Uterus (tissue), 4 donors: ENCODE measurements around the gene NEURL1. TPM values are rescaled to one million over a fixed set of nuclear protein-coding genes. Genes with fewer than 3 reads are reported as not detected.
"Not testable (repeated sequence)": the region's sequence is repeated elsewhere in the genome, so short reads cannot be mapped to it uniquely, and the experiment has no call there.

ENCODE experiments used
- DNase-seq, 2 donors: peaks; one replicate each; pipeline ENCODE4 v3.0.0-alpha.2; 2019 to 2020
- H3K27ac ChIP-seq, 2 donors: fragments of 200-600 bp; sonication (generic); 1 replicate in 1 of 2; 2 replicates in 1 of 2; pipeline ENCODE4 v1.5.1; 2016 to 2018
- H3K27me3 ChIP-seq, 2 donors: fragments of 200-600 bp; sonication (generic); one replicate each; pipeline ENCODE4 v1.5.1; 2018 to 2019; ENCODE audit warnings: control low read depth in 1 of 2
- H3K36me3 ChIP-seq, 2 donors: fragments of 200-600 bp; sonication (generic); one replicate each; pipeline ENCODE4 v1.5.1; 2019; ENCODE audit warnings: control low read depth in 1 of 2
- H3K4me1 ChIP-seq, 2 donors: fragments of 200-600 bp; sonication (generic); one replicate each; pipeline ENCODE4 v1.5.1; 2018 to 2019; ENCODE audit warnings: control low read depth in 1 of 2
- H3K4me3 ChIP-seq, 2 donors: fragments of 200-600 bp; sonication (generic); 1 replicate in 1 of 2; 2 replicates in 1 of 2; pipeline ENCODE4 v1.5.1; 2018 to 2019; ENCODE audit warnings: mild to moderate bottlenecking in 1 of 2
- H3K9me3 ChIP-seq, 2 donors: fragments of 200-600 bp; sonication (generic); one replicate each; pipeline ENCODE4 v1.5.1; 2019; ENCODE audit warnings: control low read depth in 1 of 2
- CTCF ChIP-seq, 4 experiments: fragments of 200-600 bp in 2 of 4; fragments of 450-650 bp in 2 of 4; sonication (generic) in 2 of 4; IDR thresholded peaks; one replicate each; pipeline ENCODE4 v1.5.1; 2016 to 2019; ENCODE audit warnings: antibody characterized with exemption in 4 of 4, mild to moderate bottlenecking in 2 of 4, moderate library complexity in 1 of 4
- POLR2A ChIP-seq, 2 donors: fragments of 450-650 bp; IDR thresholded peaks; one replicate each; pipeline ENCODE4 v1.6.1; 2016; ENCODE audit warnings: antibody characterized with exemption in 2 of 2, mild to moderate bottlenecking in 1 of 2, moderate library complexity in 1 of 2
- intact Hi-C: fragments of 100-400 bp; cut with DNase I; formaldehyde crosslinking; loops from one replicate; pipeline ENCODE4 v1.15.1; 2023; ENCODE audit warnings: low total_unique reads
- total RNA-seq, 4 donors: library from RNA; depleted of rRNA in 3 of 4; stranded (reverse); fragments of >200 nt in 3 of 4; gene quantifications; one replicate each; pipeline versions ENCODE4 v1.1.0 to v1.2.4, GENCODE V29; 2014 to 2023
- donor health status: DM: yes; HTN: yes; CAD: no.

Gene NEURL1
- total RNA-seq, 4 donors from 2014 or later: 3.8 to 46.1 (median 14.1) TPM

GRCh38 chr10:103501186-103501585, 7.7 kb downstream of the NEURL1 start:
- Histone ChIP-seq H3K27ac (peak overlapping the region in 1 of 2 donors; percentile 49), H3K4me3 (no peak overlapping the region), H3K4me1 (peaks cover 14 to 15% of the 10 kb centered on the region in 2 donors), H3K9me3 (no peaks in the 10 kb centered on the region), H3K36me3 (no peaks in the 10 kb centered on the region), H3K27me3 (no peaks in the 10 kb centered on the region)
- intact Hi-C loops: no loop called here
- peak; percentile 5 to 8 for DNase-seq
- TF ChIP-seq CTCF (IDR thresholded peaks at IDR 0.05) (no peak), POLR2A (IDR thresholded peaks at IDR 0.05) (no peak)

- H3K27me3 ChIP-seq: no peaks in the 10 kb centered on the region
- DNase-seq: peak; percentile 22 to 59
- H3K27ac ChIP-seq: peak overlapping the region; percentile 80 to 84
- no peaks in the 10 kb centered on the region for H3K36me3 ChIP-seq
- peaks cover 14 to 15% of the 10 kb centered on the region in 2 donors for H3K4me1 ChIP-seq
- no peaks in the 10 kb centered on the region for H3K9me3 ChIP-seq
- intact Hi-C loops: no loop called here
- no peak overlapping the region for H3K4me3 ChIP-seq
- no peak for TF ChIP-seq CTCF (IDR thresholded peaks at IDR 0.05)
- no peak for TF ChIP-seq POLR2A (IDR thresholded peaks at IDR 0.05)
Observed at GRCh38 chr10:103502849-103503660, 9.6 kb downstream of the NEURL1 start.

- DNase-seq: peak in 1 of 2 donors; percentile 16
- H3K36me3 ChIP-seq, H3K27me3 ChIP-seq, H3K9me3 ChIP-seq, intact Hi-C loops, H3K4me3 ChIP-seq: not testable (repeated sequence)
- Histone ChIP-seq H3K27ac (peak overlapping the region; percentile 80 to 84), H3K4me1 (peaks cover 14 to 15% of the 10 kb centered on the region in 2 donors)
Observed at GRCh38 chr10:103503777-103504176, 10.3 kb downstream of the NEURL1 start.

- Histone ChIP-seq H3K4me3 (no peak overlapping the region), H3K36me3 (no peaks in the 10 kb centered on the region), H3K27ac (peak overlapping the region; percentile 80 to 84), H3K4me1 (peaks cover 14 to 15% of the 10 kb centered on the region in 2 donors), H3K27me3 (no peaks in the 10 kb centered on the region), H3K9me3 (no peaks in the 10 kb centered on the region)
- intact Hi-C loops: no loop called here
- peak; percentile 77 to 89 for DNase-seq
- no peak for TF ChIP-seq CTCF (IDR thresholded peaks at IDR 0.05)
- TF ChIP-seq POLR2A (IDR thresholded peaks at IDR 0.05): no peak
Observed at GRCh38 chr10:103504181-103504783, 10.8 kb downstream of the NEURL1 start.

GRCh38 chr10:103506061-103506460, 12.6 kb downstream of the NEURL1 start:
- intact Hi-C loops: no loop called here
- Histone ChIP-seq H3K27me3 (no peaks in the 10 kb centered on the region), H3K4me1 (peaks cover 14 to 15% of the 10 kb centered on the region in 2 donors), H3K4me3 (no peak overlapping the region), H3K36me3 (no peaks in the 10 kb centered on the region), H3K9me3 (no peaks in the 10 kb centered on the region), H3K27ac (peak overlapping the region; percentile 80 to 84)
- DNase-seq: no peak
- TF ChIP-seq POLR2A (IDR thresholded peaks at IDR 0.05) (no peak), CTCF (IDR thresholded peaks at IDR 0.05) (no peak)
